HG02798 (cell line): Measurements from ENCODE around the gene INPP5K.
"Not testable (repeated sequence)": the region's sequence is repeated elsewhere in the genome, so short reads cannot be mapped to it uniquely, and the experiment has no call there.

Experiments
- ATAC-seq: cut with Tn5 transposase; IDR thresholded peaks from one replicate; pipeline ENCODE4 v1.9.1; 2021; ENCODE audit warnings: mild to moderate bottlenecking; ENCODE audit not compliant: unreplicated experiment, poor library complexity

Gene INPP5K

DNA sequence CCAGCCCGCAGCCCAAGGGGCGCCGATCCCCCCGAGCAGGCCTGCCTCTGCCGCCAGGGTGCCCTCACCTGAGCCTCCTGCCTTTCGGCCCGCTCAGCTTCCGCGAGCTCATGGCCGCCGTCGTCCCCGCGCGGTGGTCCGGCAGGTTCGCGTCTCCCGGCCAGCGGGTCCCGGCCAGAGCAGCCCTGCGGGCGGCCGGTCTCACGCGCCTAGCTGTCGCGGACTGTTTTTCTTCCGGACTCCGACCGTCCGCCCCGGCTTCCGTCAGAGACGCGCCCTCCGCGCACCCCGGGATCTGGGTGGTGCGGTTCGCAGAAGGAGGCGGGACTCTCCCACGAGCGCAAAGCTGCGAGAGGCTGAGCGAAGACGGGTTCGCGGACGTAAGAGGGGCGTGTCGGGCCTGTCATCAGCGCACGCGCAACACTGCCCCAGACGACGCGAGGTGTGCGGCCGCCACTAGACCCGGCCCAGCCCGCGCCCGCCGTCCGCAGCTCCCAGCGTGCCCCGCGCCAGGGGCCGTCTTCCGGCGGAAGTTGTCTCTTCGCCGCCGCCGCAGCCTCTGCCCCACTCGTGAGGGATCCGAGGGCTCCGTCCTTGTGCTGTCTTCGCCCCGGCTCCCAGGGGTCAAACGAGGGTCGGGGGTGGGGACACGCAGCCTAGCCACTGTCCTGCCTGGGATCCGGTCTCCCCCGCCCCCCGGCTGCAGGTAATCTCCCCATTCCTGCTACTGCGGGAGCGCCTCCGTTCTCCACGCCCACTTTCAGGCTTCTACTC lies at the start of gene INPP5K:
Gene INPP5K, minus strand, starts transcription at position 225 of the 774 bp plus-strand sequence. Its CDS starts 113 bp downstream, at position 112.
- ATAC-seq, result peak; percentile 93

DNA sequence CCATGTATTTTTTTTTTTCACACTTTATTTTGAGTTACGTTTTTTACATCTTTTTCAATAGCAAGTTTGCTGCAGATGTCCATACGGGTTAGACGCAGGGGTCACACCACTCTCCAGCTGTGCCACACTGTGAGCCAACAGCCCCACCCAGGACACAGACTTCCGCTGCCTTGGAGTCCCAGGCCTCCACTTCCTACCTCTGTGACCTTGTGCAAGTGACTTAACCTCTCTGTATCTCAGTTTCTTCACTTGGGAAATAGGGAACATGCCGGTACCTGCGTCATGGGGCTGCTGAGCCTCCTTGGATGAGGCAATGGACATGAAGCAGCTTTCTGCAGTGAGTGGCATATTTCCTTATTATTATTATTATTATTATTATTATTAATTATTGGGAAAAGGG lies 49.5 kb upstream of the INPP5K start:
- no peak for ATAC-seq

DNA sequence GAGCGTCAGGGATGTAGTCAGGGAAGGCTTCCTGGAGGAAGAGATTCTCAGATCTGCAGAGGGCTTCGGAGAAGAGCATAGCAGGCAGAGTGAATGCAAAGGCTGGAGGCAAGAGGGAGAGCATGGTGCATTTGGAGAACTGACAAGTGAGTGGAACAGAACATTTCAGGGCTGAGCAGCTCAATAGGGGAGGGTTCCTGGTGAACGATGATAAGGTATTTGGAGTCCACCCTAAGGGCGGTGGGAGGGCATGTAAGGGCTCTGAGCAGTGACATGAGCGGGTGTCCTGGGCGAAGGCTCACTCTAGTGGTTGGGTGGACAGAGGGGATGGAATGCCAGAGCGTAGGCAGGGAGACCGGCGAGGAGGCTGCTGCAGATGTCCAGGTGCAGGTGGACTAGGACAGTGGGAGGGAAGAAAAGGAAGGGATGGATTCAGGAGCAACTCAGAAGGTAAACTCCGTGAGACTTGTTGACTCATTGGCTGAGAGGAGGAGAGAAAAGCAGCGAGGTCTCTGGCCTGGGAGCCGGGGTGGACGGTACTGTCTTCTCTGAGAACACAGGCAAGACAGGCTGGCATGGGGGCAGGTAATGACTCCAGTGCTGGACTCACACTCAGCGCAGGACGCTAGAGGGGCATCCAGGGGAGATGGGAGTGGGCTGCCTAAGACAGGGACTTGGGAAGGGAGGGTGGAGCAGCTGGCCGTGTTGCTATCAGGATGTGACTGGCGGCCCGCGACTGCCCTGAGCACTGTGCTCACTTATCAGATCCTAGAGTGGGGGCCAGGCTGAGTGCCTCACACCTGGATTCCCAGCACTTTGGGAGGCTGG lies 47.6 kb upstream of the INPP5K start:
- no peak for ATAC-seq

DNA sequence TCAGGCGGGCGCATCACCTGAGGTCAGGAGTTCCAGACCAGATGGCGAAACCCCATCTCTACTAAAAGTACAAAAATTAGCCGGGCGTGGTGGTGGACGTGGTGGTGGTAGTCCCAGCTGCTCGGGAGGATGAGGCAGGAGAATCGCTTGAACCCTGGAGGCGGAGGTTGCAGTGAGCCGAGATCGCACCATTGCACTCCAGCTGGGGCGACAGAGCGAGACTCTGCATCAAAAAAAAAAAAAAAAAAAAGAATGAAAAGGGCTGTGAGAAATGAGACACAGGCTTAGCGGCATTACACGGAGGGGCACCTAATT lies 47.0 kb upstream of the INPP5K start:
- ATAC-seq, result not testable (repeated sequence)

DNA sequence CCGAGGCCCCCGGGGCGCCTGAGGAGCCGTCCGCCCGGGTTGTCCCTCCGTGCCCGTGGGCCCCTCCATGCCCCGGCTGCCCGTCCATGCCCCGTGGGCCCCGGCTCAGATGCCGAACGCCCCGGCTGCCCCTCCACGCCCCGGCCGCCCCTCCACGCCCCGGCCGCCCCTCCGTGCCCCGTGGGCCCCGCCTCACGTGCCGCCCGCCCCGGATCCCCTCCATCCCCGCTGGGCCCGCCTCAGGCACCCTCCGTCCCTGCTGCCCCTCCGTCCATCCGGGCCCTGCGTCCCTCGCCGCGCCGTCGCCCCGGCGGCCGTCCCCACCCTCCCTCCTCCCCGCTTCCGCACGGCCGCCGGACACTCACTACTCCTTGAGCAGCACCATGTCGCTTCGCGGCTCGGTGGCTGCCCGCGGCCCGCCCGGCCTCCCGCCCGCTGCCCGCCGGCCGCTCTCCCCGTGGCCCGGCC lies 45.8 kb upstream of the INPP5K start:
- no peak for ATAC-seq

DNA sequence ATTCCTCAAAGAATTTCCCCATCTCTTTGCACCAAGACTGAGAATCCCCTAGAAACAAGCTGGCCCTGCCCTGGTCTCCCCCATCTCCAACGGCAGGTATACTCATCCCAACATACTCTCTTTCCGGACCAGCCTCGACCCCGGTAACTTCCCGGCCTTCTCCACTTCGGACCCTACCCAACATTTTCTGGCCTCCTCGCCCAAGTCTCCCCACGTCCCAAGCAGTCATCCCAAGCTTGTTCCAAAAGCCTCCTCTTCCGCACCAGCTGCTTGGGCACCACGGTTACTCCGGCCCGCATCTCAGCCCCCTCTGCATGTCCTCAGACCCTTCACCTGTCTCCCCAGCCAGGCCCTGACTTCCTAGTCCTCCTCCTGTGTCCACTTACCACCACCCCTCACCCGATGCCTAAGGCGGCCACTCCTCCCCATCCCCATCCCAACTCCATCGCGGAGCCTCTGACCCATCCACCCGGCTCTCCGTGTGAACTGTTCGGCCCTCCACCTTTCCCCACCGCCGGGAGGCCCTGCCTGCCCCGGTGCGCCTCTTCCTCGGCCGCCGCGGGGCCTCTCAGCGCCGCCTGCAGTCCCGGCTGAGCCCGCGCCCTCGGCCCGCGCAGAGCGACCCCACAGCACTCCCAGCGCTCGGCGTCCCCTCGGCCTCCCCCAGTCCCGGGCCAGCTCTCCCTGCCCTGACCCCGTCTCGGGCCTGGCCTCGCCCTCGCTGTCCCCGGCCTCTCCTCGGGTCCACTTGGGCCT lies 45.2 kb upstream of the INPP5K start:
- ATAC-seq, result peak; percentile 16

DNA sequence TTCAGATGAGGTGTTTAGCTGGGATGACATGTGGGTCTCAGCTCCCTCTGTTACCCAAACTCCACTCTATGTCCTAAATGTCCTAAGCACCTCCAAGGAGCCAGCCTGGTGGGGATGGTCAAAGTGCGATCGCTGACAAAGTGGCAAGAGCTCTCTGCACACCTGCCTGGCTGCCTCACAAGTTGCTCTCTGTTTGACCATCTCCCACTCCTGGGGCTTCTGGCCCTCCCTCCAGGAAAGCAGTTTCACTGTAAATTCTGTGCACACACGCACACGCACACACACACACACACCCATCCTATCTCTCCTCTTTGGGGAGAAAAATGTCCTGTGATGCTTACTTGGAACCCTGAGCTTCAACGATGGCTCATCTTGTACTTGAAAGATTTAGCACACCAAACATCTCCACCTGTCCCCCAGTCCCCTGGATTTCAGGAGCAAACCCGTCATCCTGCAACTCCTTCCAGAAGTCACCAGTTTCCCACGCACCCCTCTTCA lies 44.5 kb upstream of the INPP5K start:
- ATAC-seq, result no peak

DNA sequence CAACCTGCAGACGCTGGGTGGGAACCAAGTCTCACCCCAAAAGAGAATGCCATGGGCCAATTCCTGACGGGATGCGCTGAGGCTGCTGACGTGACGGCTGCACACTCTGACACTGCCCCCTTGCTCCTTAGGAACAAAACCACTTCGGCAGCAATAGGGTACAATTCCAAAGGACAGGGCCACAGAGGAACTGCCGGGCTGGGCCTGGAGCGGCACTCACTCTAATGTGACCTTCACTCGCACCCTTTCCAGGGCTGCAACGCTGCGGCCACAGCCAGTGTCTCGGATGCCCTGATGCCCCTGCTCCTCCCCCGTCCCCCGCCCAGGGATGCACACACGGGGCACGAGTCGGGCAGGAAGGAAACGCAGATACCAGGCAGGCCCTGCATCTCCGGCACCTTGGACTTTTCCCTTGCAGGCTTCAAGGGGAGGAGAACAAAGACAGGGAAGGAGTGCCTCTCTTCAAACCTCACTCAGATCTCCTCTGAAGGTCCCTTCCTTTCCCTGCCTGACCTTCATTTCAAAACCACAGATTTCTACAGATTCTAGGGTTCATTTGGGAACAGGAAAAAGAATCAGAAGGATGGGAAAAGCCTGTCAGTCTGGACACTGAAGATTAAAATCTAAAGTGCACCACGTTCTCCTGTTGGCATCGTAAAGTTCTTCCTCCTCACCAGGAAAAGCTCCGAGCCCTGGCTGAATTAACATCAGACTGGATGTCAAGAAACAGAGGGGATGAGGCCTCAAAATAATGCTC lies 43.9 kb upstream of the INPP5K start:
- no peak for ATAC-seq

DNA sequence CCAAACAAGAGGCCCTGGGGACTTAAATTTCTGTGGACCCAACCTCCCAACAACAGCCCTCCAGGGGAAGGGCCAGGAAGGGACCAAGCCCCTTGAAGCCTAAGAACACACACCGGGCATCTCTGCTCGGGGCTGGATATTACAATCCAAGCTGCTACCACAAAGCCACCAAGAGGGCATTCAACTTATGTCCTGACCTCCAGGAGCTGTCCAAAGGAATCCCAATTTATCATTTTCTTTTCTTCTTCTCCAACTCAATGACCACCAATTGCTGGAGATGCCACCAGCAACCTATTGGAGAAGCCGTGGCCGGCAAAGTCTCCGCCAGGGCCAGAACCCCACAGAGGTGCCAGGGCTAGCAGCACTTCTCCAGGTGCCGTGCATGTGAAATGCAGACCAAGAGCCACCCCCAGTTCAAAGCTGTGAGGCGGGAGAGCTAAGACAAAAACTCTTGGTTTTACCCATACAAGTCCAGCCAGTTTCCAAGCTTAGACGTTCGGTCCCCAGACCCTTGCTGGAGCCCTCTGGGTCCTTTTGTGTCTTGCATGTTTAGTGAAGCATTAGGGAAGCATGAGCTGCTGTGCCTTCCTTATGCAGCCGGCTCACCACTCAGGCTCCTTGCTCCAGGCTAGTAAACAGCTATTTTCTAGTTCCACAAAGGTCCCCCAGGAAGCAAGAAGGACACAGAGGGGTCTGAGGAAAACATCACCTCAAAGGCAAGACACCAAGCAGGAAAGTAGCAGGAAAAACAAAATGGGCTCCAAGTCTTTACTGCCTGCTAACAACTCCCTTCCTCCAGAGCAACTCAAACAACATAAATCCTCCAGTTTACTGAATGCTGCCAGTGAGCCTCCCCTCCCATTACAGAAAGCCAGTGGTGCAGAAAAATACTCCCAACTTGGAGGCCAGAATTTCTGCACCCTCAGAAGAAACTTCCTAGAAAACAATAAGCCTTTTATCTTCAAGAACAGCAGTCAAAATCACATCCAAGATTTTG lies 42.9 kb upstream of the INPP5K start:
- no peak for ATAC-seq

DNA sequence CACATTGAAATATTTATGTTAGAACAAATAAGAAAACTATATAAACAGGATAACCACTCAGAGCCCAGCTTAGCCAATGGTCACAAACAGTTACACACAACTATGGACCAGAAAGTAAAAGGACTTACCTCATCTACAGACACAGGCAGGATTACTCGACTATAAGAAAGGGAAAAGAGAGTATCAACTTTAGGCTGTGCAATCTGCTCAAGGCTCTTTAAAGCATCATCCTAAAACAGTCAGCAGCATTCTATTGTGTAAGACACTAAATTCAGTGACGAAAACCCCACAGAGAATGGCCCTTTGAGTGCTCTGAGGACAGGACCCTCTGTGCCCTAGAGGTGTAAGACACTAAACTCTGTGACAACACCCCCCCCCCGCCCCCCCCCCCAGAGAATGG lies 42.0 kb upstream of the INPP5K start:
- no peak for ATAC-seq

DNA sequence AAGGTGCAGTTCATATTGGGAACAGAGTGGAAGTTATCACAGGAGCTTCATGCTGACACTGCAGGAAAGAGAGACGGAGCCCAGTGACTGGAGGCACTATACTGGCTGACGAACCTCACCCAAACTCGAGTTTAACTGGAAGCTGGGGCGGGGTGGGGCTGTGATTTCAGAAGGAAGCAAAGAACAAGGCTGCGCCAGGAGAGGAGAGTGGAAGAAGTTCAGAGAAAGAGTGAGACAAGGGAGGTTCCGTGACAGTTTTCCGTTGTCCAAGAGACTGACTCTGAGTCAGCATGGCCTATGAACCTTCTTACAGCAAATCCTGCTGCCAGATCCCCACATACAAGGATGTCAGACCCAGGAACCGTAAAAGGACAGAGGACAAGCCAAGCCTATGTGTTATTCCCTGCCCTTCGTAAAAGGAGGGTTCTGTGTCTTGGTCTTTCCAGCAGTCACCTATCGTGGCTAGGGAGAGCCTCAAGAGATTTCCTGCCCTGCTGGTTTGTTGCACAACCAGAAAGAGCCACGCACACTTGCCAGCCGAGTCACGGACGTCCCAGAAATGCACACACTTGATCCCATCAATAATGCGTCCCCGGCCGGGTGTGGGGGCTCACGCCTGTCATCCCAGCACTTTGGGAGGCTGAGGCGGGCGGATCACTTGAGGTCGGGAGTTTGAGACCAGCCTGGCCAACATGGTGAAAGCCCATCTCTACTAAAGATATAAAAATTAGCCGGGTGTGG lies 41.1 kb upstream of the INPP5K start:
- ATAC-seq, result no peak

DNA sequence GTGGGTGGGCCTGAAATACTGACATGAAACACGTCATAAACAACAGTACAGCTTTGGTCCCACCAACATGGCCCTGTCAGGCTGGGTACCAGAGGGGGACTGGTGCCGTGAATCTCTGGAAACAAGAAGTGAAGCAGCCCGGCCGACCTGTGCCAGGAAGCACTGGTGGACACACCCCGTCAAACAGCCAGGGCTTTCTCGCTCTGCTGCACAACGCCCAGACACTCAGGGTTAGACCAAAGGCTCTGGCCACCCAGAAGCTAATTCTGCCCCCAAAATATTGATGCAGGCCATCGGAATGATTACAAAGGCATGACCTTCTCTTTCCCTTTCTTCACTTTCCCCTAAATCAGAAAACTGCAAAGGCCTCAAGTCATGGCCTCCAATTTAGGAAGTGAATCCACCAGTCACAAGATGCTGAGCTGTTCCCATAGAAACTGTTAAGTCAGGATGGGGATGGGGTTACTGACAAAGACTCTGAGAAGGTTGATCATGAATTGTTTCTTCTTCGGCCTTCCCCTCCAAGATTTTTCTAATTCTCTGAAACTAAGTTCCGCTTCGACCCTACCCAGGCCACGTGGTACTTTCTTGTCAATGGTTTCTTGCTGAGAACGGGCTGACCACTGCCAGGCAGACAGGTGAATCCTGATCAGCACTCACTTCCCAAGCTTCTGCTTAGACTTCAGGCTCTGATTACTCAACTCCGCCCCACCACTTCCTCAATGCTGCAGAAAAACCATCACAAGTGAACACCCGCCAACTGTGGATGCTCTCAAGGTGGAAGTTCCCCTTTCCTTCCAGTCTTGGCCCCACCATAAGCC lies 39.4 kb upstream of the INPP5K start:
- ATAC-seq, result no peak

DNA sequence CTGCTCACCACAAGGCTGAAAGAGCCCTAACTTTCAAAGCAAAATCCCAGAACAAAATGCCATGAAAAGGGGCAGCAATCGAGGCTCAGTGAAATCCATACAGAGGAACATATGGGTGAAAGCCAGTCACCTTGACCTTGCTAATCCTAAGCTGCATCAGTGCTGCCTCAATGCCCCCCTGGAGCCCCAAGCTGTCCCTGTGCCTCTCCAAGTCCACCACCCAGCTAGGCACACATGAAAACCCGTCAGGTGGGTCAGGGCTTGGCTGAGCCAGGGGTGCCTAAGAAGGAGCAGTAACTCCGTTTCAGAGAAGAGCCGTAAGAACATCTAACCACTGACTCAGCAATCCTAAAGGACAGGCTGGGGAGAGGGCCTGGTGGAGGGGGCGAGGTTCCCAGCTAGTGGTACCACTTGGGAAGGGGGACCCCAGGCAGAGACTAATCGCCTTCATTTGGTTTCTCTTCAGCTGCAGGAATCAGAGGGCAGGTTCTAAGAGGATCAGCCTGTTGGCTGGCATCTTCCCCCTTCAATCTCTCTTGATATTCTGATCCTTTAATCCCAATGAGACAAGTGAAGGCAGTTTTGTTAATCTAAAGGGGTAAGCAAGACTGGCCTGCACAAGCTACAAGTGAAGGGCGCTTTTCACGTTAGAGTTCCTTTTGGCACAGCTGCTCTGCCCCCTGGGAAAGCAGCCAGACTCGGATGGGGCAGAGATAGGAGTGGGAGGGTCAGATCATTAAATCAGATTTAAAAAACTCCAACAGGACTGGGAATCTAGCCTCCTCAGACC lies 38.5 kb upstream of the INPP5K start:
- no peak for ATAC-seq

DNA sequence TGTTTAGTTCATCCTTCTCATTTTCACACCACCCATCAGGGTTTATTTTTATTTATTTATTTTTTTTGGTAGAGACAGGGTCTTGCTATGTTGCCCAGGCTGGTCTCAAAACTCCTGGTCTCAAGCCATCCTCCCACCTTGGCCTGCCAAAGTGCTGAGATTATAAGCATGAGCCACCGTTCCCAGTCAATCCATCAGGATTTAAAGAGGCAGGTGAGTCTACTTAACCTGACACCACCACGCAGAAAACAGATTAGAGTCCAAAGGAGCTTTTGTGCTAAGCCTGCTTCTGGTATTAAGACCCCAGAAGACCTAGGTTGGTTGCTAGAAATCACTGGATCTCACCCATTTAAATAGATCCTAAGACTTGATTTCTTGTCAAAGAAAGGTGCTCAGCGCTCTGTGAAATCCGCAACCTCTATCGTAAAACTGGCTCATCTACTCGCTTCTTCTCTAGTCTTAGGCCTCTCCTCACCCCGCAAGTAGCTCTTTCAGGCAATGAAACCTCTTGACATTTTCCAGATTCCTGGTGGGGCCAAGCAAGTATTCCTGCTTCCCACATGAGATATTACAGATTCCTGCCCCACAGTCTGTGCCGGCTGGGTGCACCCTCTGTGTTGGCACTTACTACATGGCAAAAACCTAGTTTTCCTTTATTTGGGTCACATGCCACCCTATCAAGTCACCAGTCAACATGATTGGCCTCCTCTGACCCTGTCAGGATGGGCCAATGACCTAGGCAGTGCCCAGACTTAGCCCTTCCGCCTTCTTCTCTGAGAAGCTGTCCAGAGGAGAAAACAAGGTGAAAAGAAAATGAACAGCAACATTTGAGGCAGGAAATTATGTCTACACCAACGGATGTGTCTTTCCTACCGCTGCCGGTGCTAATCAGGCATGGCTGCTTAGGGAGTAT lies 37.2 kb upstream of the INPP5K start:
- no peak for ATAC-seq

DNA sequence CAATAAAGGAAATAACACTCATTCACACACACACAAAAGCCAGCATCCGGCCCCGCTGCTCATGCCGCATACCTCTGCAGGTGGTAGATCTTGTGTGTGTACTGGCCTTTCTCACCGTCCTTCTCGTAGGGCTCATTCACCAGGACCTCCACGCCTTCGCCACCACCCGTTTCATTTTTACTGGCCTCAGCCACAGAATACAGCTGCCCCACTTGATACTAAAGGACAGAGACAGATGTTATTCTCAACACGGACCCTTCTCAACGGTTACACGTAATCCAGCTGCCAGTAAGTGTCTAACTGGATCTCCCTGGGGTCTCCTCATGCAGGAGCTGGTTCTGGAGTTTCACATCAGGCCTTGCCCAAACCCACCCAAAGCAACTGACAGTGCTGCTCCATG lies 36.5 kb upstream of the INPP5K start:
- peak; percentile 42 for ATAC-seq

DNA sequence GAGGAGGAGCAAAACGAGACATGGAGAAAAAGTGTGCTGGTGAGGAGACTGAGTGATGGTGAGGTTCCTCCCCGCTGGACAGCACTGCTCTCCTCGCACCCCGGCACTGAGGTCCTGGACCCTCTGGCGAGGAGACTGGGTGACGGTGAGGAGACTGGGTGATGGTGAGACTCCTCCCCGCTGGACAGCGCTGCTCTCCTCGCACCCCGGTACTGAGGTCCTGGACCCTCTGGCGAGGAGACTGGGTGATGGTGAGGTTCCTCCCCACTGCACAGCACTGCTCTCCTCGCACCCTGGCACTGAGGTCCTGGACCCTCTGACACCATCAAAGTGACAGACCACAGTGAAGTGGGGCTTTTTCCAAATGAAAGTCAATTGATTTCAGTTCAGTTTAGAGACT lies 35.3 kb upstream of the INPP5K start:
- no peak for ATAC-seq
